Hepatocyte (in vitro differentiated cells): ENCODE results near the gene FAM229B. TPM values are rescaled to one million over a fixed set of nuclear protein-coding genes. Genes with fewer than 3 reads are reported as not detected.
"Not testable (repeated sequence)": the region's sequence is repeated elsewhere in the genome, so short reads cannot be mapped to it uniquely, and the experiment has no call there.

Source experiments
- DNase-seq: peaks from one replicate; pipeline ENCODE4 v3.0.0-alpha.2; 2016; ENCODE audit warnings: low spot score
- H2AFZ ChIP-seq: fragments of 200-600 bp; sonication (generic); 2 replicates; pipeline ENCODE4 v1.6.0; 2016; ENCODE audit warnings: antibody characterized with exemption, mild to moderate bottlenecking
- H3K27ac ChIP-seq: fragments of 200-600 bp; sonication (generic); 2 replicates; pipeline ENCODE4 v1.5.1; 2016; ENCODE audit warnings: mild to moderate bottlenecking
- H3K27me3 ChIP-seq: fragments of 200-600 bp; sonication (generic); 2 replicates; pipeline ENCODE4 v1.6.1; 2016
- H3K36me3 ChIP-seq: fragments of 200-600 bp; sonication (generic); replicated peaks from 2 replicates; pipeline ENCODE4 v1.5.1; 2016; ENCODE audit warnings: low read depth; ENCODE audit not compliant: insufficient read depth
- H3K4me1 ChIP-seq: fragments of 200-600 bp; sonication (generic); 2 replicates; pipeline ENCODE4 v1.5.1; 2016; ENCODE audit warnings: mild to moderate bottlenecking, moderate library complexity; ENCODE audit not compliant: insufficient read depth
- H3K4me2 ChIP-seq: fragments of 200-600 bp; sonication (generic); 2 replicates; pipeline ENCODE4 v1.6.0; 2016
- H3K4me3 ChIP-seq: fragments of 200-600 bp; sonication (generic); 2 replicates; pipeline ENCODE4 v1.5.1; 2016; ENCODE audit warnings: mild to moderate bottlenecking
- H3K79me2 ChIP-seq: fragments of 200-600 bp; sonication (generic); 2 replicates; pipeline ENCODE4 v1.6.0; 2017; ENCODE audit warnings: mild to moderate bottlenecking
- H3K9me2 ChIP-seq: fragments of 200-600 bp; sonication (generic); replicated peaks from 2 replicates; pipeline ENCODE4 v1.6.0; 2017; ENCODE audit warnings: mild to moderate bottlenecking; ENCODE audit not compliant: insufficient read depth
- H3K9me3 ChIP-seq: fragments of 200-600 bp; sonication (generic); 2 replicates; pipeline ENCODE4 v1.5.1; 2016; ENCODE audit warnings: low read depth, mild to moderate bottlenecking
- H4K20me1 ChIP-seq: fragments of 200-600 bp; sonication (generic); 2 replicates; pipeline ENCODE4 v1.6.0; 2016; ENCODE audit warnings: mild to moderate bottlenecking; ENCODE audit not compliant: insufficient read depth, poor library complexity, severe bottlenecking
- EZH2 ChIP-seq: fragments of 200-600 bp; sonication (generic); IDR thresholded peaks from 2 replicates; pipeline ENCODE4 v1.6.1; 2016; ENCODE audit warnings: antibody characterized with exemption, mild to moderate bottlenecking, borderline replicate concordance
- EZH2phosphoT487 ChIP-seq: fragments of 200-600 bp; sonication (generic); IDR thresholded peaks from one replicate; pipeline ENCODE4 v1.6.1; 2018; ENCODE audit warnings: antibody characterized with exemption, mild to moderate bottlenecking, low read depth, moderate library complexity; ENCODE audit not compliant: unreplicated experiment, severe bottlenecking
- WGBS: methylation state at CpG from one replicate; pipeline ENCODE4 v1.1.6; 2016; ENCODE audit warnings: low lambda C conversion rate; ENCODE audit errors: missing lambda C conversion rate; 5-methylcytosine and 5-hydroxymethylcytosine counted together
- polyA plus RNA-seq: library from polyadenylated mRNA; unstranded; fragments of >200 nt; fragmentation: Nextera tagmentation; extraction: Ambion mirVana; gene quantifications from 2 replicates; pipeline ENCODE4 v1.2.1, GENCODE V29; 2016
- total RNA-seq: library from RNA; depleted of rRNA; stranded (reverse); fragments of >200 nt; gene quantifications from 2 replicates; pipeline ENCODE4 v1.2.3, GENCODE V29; 2014
- TF ChIP-seq, protein P1 (sequence below): fragments of 200-600 bp; sonication (generic); IDR thresholded peaks from 2 replicates; pipeline ENCODE4 v1.5.1; 2016; ENCODE audit warnings: antibody characterized with exemption, mild to moderate bottlenecking; ENCODE audit not compliant: poor library complexity

FAM229B gene
- total and polyA plus RNA-seq, 2 experiments from 2014 or later: 3.4 to 25.3 TPM

GRCh38 chr6:112049026-112049799 is 38.2 kb upstream of the FAM229B start:
- Histone ChIP-seq H3K4me1 (no peaks in the 10 kb centered on the region), H2AFZ (no peak overlapping the region), H3K79me2 (no peaks in the 10 kb centered on the region), H3K27ac (no peak overlapping the region), H3K4me3 (no peak overlapping the region), H3K4me2 (no peak overlapping the region), H3K36me3 (no peaks in the 10 kb centered on the region), H3K9me3 (no peaks in the 10 kb centered on the region), H3K27me3 (no peaks in the 10 kb centered on the region), H3K9me2 (no peaks in the 10 kb centered on the region), H4K20me1 (no peaks in the 10 kb centered on the region)
- no peak for DNase-seq
- TF ChIP-seq EZH2phosphoT487 (no peak), EZH2 (no peak)
- TF ChIP-seq, protein P1, sequence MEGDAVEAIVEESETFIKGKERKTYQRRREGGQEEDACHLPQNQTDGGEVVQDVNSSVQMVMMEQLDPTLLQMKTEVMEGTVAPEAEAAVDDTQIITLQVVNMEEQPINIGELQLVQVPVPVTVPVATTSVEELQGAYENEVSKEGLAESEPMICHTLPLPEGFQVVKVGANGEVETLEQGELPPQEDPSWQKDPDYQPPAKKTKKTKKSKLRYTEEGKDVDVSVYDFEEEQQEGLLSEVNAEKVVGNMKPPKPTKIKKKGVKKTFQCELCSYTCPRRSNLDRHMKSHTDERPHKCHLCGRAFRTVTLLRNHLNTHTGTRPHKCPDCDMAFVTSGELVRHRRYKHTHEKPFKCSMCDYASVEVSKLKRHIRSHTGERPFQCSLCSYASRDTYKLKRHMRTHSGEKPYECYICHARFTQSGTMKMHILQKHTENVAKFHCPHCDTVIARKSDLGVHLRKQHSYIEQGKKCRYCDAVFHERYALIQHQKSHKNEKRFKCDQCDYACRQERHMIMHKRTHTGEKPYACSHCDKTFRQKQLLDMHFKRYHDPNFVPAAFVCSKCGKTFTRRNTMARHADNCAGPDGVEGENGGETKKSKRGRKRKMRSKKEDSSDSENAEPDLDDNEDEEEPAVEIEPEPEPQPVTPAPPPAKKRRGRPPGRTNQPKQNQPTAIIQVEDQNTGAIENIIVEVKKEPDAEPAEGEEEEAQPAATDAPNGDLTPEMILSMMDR: no peak
- 93% methylated on average over 6 of the region's 6 CpGs for WGBS

- Histone ChIP-seq H3K79me2 (no peaks in the 10 kb centered on the region), H3K9me2 (no peaks in the 10 kb centered on the region), H3K36me3 (no peaks in the 10 kb centered on the region), H4K20me1 (no peaks in the 10 kb centered on the region), H3K27me3 (no peaks in the 10 kb centered on the region), H3K4me1 (no peaks in the 10 kb centered on the region), H3K9me3 (no peaks in the 10 kb centered on the region), H2AFZ (no peak overlapping the region), H3K27ac (no peak overlapping the region), H3K4me2 (no peak overlapping the region), H3K4me3 (no peak overlapping the region)
- WGBS: 91% methylated on average over 7 of the region's 7 CpGs
- DNase-seq: no peak
- TF ChIP-seq EZH2: no peak
- no peak for TF ChIP-seq EZH2phosphoT487
- TF ChIP-seq, protein P1: no peak
These were observed 37.4 kb upstream of the FAM229B start for GRCh38 chr6:112049996-112050395.

DNA sequence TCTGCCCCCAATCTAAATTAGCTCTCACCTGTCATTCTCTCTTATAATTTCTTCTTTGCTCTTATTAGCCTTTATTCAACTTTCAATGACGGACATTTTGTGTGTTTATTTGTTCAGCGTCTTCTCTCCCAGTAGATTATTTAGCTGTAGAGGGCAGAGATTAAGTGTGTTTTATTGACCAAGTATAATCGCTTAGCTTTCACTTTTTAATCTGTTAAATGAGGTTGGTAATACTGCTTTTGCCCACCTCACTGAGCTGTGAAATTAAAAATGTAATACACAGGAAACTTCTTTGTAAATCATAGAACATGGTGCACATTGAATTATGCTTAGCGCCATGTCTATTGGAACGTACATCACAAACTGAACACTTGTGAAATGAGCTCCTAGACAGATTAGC is 37.0 kb upstream of the FAM229B start:
- no peak for DNase-seq
- H3K36me3 ChIP-seq: no peaks in the 10 kb centered on the region
- WGBS: 95% methylated on average over 5 of the region's 5 CpGs

GRCh38 chr6:112051251-112051740 is 36.1 kb upstream of the FAM229B start:
- H2AFZ ChIP-seq, H3K4me2 ChIP-seq, H4K20me1 ChIP-seq, H3K27me3 ChIP-seq, H3K4me3 ChIP-seq, H3K9me3 ChIP-seq, H3K9me2 ChIP-seq, H3K4me1 ChIP-seq, DNase-seq, H3K36me3 ChIP-seq, H3K79me2 ChIP-seq, H3K27ac ChIP-seq: not testable (repeated sequence)
- 91% methylated on average over 4 of the region's 4 CpGs for WGBS

More for the DNA sequence above, 37.0 kb upstream of the FAM229B start:
- H3K27ac ChIP-seq: no peak overlapping the region
- H3K9me2 ChIP-seq: no peaks in the 10 kb centered on the region
- H4K20me1 ChIP-seq: no peaks in the 10 kb centered on the region
- no peaks in the 10 kb centered on the region for H3K27me3 ChIP-seq
- H3K4me2 ChIP-seq: no peak overlapping the region
- no peak overlapping the region for H2AFZ ChIP-seq
- H3K4me1 ChIP-seq: no peaks in the 10 kb centered on the region
- TF ChIP-seq EZH2: no peak
- TF ChIP-seq, protein P1: no peak
- TF ChIP-seq EZH2phosphoT487: no peak
- H3K9me3 ChIP-seq: no peaks in the 10 kb centered on the region
- H3K4me3 ChIP-seq: no peak overlapping the region
- no peaks in the 10 kb centered on the region for H3K79me2 ChIP-seq
